ENCODE data around the gene GPR25.

The GPR25 gene

GRCh38 chr1:200922406-200922805 lies 49.6 kb downstream of the GPR25 start:
- TF ChIP-seq CTCF (IDR thresholded peaks at IDR 0.05; ENCODE audit: low read depth, low read length), result no peak

GRCh38 chr1:200923601-200924000 lies 50.8 kb downstream of the GPR25 start:
- DNase-seq (ENCODE audit: extremely low read depth, low read depth), result no peak

More at GRCh38 chr1:200922406-200922805, 49.6 kb downstream of the GPR25 start:
- no peak for DNase-seq (ENCODE audit: extremely low read depth, low read depth)

More at GRCh38 chr1:200923601-200924000, 50.8 kb downstream of the GPR25 start:
- no peak for TF ChIP-seq CTCF (IDR thresholded peaks at IDR 0.05; ENCODE audit: low read depth, low read length)
